Activated CD4-positive, CD25-positive, alpha-beta regulatory T cell treated with anti-CD3 and anti-CD28 coated beads, Interleukin-2, amount 50 U/mL, for 16 hours (primary cell): ENCODE data around the gene RBCK1.
A peak's percentile ranks its signal among the peaks of the same experiment; 100 is the strongest.
"Not testable (repeated sequence)": the region's sequence is repeated elsewhere in the genome, so short reads cannot be mapped to it uniquely, and the experiment has no call there.

ENCODE experiments used
- DNase-seq: peaks from one replicate; pipeline ENCODE4 v3.0.0-alpha.2; 2020; ENCODE audit warnings: low read depth, low spot score

The RBCK1 gene

GRCh38 chr20:407953-408842 lies at the start of gene RBCK1:
RBCK1 (plus strand) TSS chr20:408299; CDS start chr20:408758, 459 bp downstream.
- peak; percentile 78 for DNase-seq

GRCh38 chr20:358891-359555 lies 49.1 kb upstream of the RBCK1 start:
- no peak for DNase-seq

GRCh38 chr20:361561-361960 lies 46.5 kb upstream of the RBCK1 start:
- no peak for DNase-seq

- DNase-seq: no peak
Observed at GRCh38 chr20:362271-363254, 45.5 kb upstream of the RBCK1 start.

GRCh38 chr20:363319-364078 lies 44.6 kb upstream of the RBCK1 start:
- DNase-seq: no peak

GRCh38 chr20:364905-365794 lies 42.9 kb upstream of the RBCK1 start:
- no peak for DNase-seq

DNA sequence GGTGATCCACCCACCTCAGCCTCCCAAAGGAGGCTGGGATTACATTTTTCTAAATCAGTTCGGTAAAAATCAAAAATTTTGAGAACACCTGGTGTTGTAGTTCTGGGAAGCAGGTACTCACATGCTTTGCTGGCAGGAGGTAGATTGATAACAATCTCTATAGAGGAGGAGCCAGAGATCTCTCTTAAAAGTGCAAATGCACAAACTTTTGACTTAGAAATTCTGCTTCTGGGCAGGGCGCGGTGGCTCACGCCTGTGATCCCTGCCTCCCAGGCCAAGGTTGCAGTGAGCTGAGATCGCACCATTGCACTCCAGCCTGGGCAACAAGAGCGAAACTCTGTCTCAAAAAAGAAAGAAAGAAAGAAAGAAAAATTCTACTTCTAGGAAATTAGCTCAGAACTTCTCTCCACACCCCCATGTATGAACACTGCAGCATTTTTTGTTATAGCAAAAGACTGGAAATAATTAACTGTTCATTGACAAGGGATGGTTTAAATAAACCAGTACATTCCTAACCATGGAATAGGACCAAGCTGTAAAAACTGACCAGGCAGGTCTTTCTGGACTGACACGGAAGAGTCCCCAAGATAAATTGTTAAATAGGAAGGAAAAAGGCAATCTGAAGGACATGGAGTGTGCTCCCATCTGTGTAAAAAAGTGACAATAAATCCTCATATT lies 41.9 kb upstream of the RBCK1 start:
- no peak for DNase-seq

DNA sequence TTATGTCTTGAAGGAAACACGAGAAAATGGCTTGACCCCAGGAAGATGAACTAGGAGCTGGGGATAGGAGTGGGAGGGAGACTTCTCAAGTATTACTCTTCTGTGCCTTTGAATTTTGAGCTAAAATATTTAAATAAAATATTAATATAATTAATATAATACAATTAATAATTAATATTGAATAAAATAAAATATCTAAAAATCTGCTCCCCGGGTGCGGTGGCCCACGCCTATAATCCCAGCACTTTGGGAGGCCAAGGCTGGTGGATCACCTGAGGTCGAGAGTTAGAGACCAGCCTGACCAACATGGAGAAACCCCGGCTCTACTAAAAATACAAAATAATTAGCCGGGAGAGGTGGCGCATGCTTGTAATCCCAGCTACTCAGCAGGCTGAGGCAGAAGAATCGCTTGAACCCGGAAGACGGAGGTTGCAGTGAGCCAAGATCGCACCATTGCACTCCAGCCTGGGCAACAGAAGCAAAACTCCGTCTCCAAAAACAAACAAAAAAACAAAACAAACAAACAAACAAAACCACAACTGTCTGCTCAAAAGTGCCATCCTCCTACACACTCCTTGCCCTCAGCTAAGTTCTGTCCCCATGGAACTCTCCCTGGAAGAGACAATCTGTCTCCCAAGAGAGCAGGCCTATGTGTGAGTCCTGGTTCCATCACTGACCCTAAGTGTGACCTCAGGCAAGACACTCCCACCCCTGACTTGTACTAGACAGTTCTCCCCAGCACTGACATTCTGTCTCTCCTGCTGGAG lies 41.2 kb upstream of the RBCK1 start:
- no peak for DNase-seq

GRCh38 chr20:367486-367887 lies 40.6 kb upstream of the RBCK1 start:
- no peak for DNase-seq

DNA sequence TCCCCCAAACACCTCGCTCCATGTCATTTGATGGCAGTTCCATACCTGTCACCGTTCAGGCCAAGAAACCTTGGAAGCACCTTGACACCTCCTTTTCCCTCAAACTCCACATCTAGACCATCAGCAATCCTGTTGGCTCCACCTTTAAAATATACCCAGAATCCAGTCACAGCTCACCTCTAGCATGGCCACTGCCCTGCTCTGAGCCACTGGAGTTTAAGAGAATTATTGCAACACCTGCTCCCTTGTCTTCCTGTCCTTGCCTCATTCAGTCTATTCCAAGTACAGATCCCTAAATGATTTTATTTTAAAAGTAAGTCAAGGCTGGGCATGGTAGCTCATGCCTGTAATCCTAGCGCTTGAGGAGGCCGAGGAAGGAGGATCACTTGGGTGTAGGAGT lies 39.2 kb upstream of the RBCK1 start:
- DNase-seq: no peak

DNA sequence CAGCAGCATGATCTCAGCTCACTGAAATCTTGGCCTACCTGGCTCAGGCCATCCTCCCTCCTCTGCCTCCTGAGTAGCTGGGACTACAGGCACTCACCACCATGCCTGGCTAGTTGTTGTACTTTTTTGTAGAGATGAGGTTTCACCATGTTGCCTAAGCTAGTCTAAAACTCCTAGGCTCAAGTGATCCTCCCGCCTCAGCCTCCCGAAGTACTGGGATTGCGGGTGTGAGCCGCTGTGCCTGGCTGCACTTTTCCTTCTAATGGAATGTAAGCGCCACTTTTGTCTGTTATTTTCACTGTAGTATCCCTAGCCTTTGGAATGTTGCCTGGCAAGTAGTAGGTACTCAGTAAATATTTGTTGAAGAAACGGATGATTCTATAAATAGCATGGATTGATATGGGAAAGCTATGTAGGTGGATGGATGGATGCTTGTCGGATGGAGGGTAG lies 37.9 kb upstream of the RBCK1 start:
- no peak for DNase-seq

DNA sequence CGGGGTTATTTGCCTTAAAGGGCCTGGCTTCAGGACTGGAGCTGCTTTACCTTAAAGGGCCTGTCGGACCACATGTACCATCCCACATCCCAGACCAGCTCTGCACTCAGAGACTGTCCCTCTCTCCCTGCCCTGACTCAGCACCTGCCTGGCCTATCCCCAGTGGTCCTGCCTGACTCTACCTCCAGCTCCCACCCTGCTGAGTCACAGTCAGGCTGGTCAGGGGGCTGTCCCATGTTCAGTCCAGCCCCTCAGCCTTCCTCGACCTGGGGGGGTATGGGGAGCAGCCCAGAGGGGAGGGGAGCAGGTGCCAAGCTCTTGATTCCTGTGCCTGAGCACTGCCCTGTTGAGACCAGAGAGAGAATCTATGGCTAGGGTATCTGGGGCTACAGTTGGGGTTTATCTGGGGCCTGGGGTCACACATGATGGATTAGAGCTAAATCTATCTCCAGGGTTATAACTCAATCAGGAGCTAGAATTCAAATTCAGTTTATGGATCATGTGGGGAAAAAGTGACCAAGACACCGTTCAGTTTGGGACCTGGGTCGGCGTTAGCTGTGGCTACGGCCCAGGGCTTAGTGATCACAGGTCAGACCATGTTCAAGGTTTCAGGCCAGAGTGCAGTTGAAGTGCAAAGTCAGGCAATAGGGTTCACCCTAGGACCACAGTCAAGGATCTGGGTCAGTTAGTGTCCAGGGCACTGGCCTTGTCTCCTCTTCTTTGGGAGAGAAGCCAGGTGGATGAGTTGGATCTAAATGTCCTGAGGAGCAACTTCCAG lies 36.9 kb upstream of the RBCK1 start:
- DNase-seq: no peak

DNA sequence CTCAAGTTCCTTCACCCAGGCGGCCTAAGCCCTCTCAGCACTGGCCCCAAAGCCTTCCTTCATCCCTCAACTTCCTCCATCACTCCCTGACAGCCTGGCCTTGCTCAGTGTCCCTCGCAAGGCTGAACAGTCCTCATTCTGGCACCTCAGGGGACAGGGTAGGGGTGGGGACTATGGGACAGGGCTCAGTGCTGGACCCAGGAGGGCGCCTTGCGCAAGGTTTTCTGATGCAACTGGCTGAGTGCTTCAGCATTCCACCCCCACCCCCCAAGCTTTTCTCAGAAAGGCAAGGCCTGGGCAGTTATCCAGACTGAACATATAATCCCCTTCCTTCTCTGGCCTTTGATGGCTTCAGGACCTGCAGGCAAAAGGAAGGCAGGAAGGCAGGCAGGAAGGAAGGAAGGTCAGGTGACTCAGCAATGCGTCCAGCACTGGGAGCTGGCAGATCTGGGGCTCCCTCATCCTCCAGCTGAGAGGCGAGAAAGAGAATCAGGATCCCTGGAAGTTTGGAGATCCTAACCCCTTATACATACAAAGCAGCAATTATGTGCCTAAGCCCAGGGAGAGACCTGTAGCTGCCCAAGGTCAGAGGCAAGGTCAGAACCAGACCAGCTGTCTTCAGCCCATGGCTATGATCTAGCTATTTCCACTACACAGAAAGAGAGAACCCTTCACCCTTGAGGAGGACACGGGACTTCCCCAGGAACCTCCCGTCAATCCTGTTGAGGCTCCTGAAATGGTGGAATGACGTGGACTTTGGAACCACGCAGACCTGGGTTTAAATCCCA lies 36.1 kb upstream of the RBCK1 start:
- DNase-seq: no peak

DNA sequence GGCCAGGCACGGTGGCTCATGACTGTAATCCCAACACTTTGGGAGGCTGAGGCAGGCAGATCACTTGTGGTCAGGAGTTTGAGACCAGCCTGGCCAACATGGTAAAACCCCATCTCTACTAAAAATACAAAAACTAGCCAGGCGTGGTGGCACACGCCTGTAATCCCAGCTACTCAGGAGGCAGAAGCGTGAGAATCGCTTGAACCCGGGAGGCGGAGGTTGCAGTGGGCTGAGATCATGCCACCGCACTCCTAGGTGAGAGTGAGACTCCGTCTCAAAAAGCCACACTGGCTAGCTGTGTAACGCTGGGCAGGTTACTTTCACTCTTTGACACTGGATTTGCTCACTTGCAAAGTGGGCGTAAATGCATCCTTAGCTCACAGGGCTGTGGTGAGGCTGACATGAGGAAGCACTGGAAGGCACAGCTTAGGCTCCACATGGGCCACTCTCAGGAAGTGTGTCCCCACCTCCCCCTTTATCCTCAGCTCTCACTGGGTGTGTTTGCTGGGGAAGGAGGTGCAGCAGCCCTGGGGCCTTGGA lies 35.5 kb upstream of the RBCK1 start:
- DNase-seq: not testable (repeated sequence)

- no peak for DNase-seq
Observed at GRCh38 chr20:373171-373890, 34.8 kb upstream of the RBCK1 start.

DNA sequence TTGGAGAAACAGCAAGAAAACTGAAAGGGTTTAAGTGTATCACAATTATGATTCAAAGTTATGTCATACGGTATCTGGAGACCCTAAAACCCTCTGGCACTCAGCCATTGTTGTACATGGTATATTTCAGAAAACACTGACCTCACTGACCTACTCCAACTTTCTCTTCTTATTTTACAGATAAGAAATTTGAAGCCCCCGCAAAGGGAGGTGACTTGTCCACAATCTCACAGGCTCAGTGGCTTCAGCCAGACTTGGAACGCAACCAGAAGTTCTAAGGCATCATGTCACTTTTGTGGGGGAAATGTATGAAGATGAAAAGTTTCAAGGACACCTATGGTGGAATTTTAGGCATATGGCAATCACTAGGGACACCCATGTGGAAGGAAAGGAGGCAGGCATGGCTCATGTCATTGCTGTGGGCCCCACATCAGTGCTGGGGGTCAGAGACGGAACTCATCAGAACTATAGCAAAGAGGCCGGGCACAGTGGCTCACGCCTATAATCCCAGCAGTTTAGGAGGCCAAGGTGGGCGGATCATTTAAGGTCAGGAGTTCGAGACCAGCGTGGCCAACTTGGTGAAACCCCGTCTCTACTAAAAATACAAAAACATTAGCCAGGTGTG lies 32.7 kb upstream of the RBCK1 start:
- no peak for DNase-seq
